Left ventricle myocardium inferior (tissue), 1 donor: ENCODE data around the gene SLC9C2. TPM values are rescaled to one million over a fixed set of nuclear protein-coding genes. Genes with fewer than 3 reads are reported as not detected.
A peak's percentile ranks its signal among the peaks of the same experiment; 100 is the strongest.

Experiments
- DNase-seq: peaks from one replicate; pipeline ENCODE4 v3.0.0-alpha.2; 2020
- H3K27ac ChIP-seq: fragments of 200-600 bp; replicated peaks from 2 replicates; pipeline ENCODE4 v1.8.0; 2021
- H3K27me3 ChIP-seq: fragments of 200-600 bp; 2 replicates; pipeline ENCODE4 v1.8.0; 2021; ENCODE audit warnings: low read depth
- H3K36me3 ChIP-seq: fragments of 200-600 bp; 2 replicates; pipeline ENCODE4 v1.8.0; 2021
- H3K4me1 ChIP-seq: fragments of 200-600 bp; 2 replicates; pipeline ENCODE4 v1.8.0; 2021
- H3K4me3 ChIP-seq: fragments of 200-600 bp; 2 replicates; pipeline ENCODE4 v1.8.0; 2021; ENCODE audit warnings: mild to moderate bottlenecking, moderate library complexity
- H3K9me3 ChIP-seq: fragments of 200-600 bp; replicated peaks from 2 replicates; pipeline ENCODE4 v1.8.0; 2021
- intact Hi-C: fragments of 100-400 bp; cut with micrococcal nuclease; formaldehyde crosslinking; loops from one replicate; pipeline ENCODE4 v1.11.0; 2022
- total RNA-seq: library from RNA; stranded (reverse); fragmentation: NEBNext Ultra II Directional; extraction: Animal tissue kit (Norgen Biotek cat#: 25700); gene quantifications from one replicate; pipeline ENCODE4 v1.2.1, GENCODE V29; 2021
- TF ChIP-seq, protein P1 (sequence below): fragments of 200-600 bp; IDR thresholded peaks from 2 replicates; pipeline ENCODE4 v1.8.0; 2021; ENCODE audit warnings: antibody characterized with exemption, mild to moderate bottlenecking, borderline replicate concordance
- donor health status: DM: no; HTN: yes; CAD: no; lungs with severe emphysema.

SLC9C2 gene
- total RNA-seq, 1 donor from 2014 or later, result not detected

DNA sequence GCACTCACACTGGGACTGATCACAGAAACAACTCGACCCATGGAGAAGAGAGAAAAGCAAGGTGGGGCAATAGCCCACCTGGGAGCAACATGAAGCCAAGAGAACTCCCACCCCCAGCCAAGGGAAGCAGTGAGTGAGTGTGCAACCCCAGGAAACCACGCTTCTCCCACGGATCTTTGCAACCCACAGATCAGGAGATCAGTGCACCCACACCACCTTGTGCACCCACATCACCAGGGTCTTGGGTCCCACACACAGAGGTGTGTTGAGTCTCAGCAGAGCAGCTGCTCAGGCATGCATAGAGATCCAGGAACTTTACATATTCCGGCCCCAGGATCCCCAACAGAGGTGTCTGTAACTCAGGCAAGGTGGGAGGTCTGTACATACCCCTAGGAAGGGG lies 143.0 kb downstream of the SLC9C2 start:
- TF ChIP-seq, protein P1, sequence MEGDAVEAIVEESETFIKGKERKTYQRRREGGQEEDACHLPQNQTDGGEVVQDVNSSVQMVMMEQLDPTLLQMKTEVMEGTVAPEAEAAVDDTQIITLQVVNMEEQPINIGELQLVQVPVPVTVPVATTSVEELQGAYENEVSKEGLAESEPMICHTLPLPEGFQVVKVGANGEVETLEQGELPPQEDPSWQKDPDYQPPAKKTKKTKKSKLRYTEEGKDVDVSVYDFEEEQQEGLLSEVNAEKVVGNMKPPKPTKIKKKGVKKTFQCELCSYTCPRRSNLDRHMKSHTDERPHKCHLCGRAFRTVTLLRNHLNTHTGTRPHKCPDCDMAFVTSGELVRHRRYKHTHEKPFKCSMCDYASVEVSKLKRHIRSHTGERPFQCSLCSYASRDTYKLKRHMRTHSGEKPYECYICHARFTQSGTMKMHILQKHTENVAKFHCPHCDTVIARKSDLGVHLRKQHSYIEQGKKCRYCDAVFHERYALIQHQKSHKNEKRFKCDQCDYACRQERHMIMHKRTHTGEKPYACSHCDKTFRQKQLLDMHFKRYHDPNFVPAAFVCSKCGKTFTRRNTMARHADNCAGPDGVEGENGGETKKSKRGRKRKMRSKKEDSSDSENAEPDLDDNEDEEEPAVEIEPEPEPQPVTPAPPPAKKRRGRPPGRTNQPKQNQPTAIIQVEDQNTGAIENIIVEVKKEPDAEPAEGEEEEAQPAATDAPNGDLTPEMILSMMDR, result no peak
- no peaks in the 10 kb centered on the region for H3K27me3 ChIP-seq
- intact Hi-C loops, result no loop called here

DNA sequence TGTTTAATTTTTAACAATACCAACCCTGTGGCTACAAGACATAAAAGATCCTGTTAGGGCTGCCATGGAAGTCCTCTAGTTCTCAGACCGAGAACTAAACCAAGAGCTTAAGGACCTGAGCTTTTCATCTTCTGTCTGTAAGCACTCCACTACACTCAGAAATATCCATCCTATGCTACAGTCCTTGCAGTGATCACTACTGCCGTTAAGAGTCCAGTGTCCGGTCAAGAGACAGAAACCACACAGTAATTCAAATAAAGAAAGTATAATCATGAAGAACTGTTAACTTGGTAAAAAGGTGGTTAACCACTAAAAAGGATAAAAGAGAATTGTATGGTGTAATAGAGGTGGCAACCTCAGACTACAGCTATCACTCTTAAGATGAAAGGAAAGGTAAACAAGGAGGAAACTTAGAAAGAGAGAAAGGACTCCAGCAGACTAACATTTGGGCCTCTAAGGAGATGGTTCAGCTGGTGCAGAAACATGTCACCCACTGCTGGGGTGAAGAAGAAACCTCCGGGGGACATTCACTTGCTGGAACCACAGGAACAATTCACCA lies 147.8 kb downstream of the SLC9C2 start:
- TF ChIP-seq, protein P1, result no peak
- intact Hi-C loops, result no loop called here
- Histone ChIP-seq H3K27ac (no peak overlapping the region), H3K4me3 (no peak overlapping the region), H3K9me3 (no peaks in the 10 kb centered on the region), H3K27me3 (no peaks in the 10 kb centered on the region), H3K36me3 (peaks cover 5% of the 10 kb centered on the region), H3K4me1 (no peaks in the 10 kb centered on the region)
- DNase-seq, result no peak

More for the DNA sequence above, 143.0 kb downstream of the SLC9C2 start:
- Histone ChIP-seq H3K4me1 (no peaks in the 10 kb centered on the region), H3K27ac (no peak overlapping the region), H3K9me3 (peaks cover 13% of the 10 kb centered on the region), H3K4me3 (no peak overlapping the region), H3K36me3 (peaks cover 27% of the 10 kb centered on the region)
- no peak for DNase-seq

DNA sequence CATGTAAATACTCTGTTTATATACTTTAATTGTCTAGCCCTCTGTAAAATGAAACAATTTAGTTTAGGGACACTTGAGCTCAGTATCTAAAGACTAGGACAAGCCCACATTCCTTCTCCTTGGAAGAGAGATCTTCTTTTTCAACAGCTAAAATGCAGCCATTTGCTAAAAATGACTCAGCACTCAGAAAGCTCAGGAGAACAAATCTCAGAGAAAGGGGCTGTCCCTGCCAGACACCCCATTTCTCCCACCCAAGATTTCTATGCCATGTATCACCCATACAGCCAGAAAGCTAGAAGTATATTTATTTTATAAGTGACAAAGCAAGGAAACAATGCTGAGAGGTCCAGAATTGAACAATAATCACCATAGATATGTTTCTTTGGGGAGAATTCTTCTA lies 148.9 kb downstream of the SLC9C2 start:
- intact Hi-C loops, result no loop called here
- no peaks in the 10 kb centered on the region for H3K4me1 ChIP-seq

DNA sequence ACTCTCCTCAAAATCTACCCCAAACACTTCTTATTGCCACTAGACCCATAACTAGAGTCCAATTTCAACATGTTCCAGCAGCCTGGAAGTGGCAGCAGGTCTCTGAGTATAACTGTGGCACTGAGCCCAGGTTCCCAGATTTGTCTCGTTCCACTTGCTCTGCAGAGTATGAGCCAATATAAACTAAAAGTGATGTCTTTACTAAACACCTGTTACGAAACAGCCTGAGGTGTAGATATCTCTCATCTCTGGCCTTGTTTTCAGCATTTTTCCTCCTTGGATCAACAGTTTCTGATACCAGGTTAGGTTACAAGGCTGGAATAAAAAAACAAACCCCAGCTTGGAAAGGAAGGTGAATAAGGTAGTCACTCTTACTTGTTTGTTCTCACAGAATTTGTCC lies 150.9 kb downstream of the SLC9C2 start:
- peak overlapping the region; percentile 51 for H3K27ac ChIP-seq
- no peak overlapping the region for H3K4me3 ChIP-seq
- TF ChIP-seq, protein P1, result no peak
- no peaks in the 10 kb centered on the region for H3K9me3 ChIP-seq
- intact Hi-C loops, result no loop called here
- H3K4me1 ChIP-seq, result no peaks in the 10 kb centered on the region
- H3K36me3 ChIP-seq, result no peaks in the 10 kb centered on the region
- no peaks in the 10 kb centered on the region for H3K27me3 ChIP-seq
- DNase-seq, result peak; percentile 25

More for the DNA sequence above, 148.9 kb downstream of the SLC9C2 start:
- H3K36me3 ChIP-seq, result no peaks in the 10 kb centered on the region
- H3K27me3 ChIP-seq, result no peaks in the 10 kb centered on the region
- no peak overlapping the region for H3K27ac ChIP-seq
- DNase-seq, result no peak
- no peaks in the 10 kb centered on the region for H3K9me3 ChIP-seq
- TF ChIP-seq, protein P1, result no peak
- H3K4me3 ChIP-seq, result no peak overlapping the region

Other genes with a start within 250 kb of the SLC9C2 start
- gene PRDX6, start 125.7 kb downstream of the SLC9C2 start, total RNA-seq, result 363 TPM
- not detected for gene TEX50, start 32.3 kb upstream of the SLC9C2 start, total RNA-seq
- gene ANKRD45, start 66.8 kb upstream of the SLC9C2 start, total RNA-seq, result 0.25 TPM
- gene KLHL20, start 111.9 kb upstream of the SLC9C2 start, total RNA-seq, result 16.2 TPM
- 15.1 TPM for gene DARS2, start 221.6 kb upstream of the SLC9C2 start, total RNA-seq
- 4.2 TPM for gene CENPL, start 221.8 kb upstream of the SLC9C2 start, total RNA-seq